GM18511 (cell line): ENCODE data around the gene NPR3.

Experiments used
- ATAC-seq: cut with Tn5 transposase; IDR thresholded peaks from one replicate; pipeline ENCODE4 v1.9.1; 2021; ENCODE audit warnings: mild to moderate bottlenecking, moderate library complexity; ENCODE audit not compliant: unreplicated experiment

Gene NPR3

DNA sequence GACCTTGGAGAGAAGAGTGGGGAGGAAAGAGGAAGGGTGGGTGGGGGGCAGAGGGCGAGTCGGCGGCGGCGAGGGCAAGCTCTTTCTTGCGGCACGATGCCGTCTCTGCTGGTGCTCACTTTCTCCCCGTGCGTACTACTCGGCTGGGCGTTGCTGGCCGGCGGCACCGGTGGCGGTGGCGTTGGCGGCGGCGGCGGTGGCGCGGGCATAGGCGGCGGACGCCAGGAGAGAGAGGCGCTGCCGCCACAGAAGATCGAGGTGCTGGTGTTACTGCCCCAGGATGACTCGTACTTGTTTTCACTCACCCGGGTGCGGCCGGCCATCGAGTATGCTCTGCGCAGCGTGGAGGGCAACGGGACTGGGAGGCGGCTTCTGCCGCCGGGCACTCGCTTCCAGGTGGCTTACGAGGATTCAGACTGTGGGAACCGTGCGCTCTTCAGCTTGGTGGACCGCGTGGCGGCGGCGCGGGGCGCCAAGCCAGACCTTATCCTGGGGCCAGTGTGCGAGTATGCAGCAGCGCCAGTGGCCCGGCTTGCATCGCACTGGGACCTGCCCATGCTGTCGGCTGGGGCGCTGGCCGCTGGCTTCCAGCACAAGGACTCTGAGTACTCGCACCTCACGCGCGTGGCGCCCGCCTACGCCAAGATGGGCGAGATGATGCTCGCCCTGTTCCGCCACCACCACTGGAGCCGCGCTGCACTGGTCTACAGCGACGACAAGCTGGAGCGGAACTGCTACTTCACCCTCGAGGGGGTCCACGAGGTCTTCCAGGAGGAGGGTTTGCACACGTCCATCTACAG, 760 bp downstream of the NPR3 start:
- no peak for ATAC-seq

DNA sequence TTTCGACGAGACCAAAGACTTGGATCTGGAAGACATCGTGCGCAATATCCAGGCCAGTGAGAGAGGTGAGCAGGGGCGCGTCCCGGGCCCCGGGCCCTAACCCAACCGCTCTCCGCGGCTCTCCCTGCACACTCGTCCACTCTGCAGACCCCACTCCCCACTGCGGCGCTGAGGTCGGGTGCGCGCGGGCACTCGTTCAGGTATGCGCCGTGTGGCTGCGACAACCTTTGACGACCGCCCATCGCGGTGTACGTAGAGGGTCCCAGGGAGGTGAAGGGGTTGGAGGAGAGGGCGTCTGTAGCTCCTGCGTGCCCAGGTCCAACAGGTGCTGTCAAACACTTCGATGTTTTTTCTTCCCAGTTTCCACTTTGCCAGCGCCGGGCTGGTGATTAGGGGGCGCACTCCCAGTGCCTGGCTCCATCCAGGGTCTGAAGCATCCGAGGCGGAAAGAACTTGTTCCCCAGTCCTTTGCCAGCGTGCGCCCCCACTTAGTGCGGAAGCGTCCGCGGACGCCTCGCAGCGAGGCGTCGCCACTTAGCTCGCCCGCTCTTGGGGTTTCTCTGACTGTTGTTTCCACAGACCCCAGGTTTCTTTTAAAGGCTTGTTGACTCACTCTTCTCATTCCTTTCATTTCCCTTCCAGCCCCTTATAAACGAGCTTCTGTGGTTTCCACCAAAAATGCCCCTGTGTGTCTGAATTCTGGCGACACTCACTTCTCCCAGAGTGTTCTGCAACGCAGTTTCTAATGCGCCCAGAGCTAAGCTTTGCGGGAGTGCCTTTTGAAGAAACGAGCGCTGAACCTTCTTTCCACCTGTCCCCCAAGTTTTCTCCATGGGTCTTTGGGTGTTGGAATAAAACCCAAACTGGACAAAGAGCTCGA, 1.6 kb downstream of the NPR3 start:
- ATAC-seq = no peak

DNA sequence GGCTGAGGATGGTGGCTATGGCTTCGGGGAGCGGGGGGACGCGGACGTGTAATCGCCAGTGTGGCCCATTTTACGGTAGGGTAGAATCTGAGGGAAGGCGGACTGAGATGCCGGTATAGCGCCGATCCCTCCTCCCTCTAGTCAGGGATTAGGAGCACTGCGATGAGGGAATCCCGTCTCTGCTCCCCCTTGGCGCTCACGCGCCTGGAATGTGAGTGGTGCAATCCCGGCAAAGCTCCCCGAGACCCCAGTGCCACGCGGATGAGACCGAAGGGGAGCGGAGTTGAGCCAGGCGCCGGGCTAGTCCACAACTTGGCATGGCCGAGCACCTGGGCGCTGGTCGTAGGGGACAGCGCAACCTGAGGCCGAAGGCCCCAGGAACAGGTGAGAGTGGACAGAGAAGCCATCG, 2.2 kb downstream of the NPR3 start:
- no peak for ATAC-seq

GRCh38 chr5:32713770-32714381, 2.8 kb downstream of the NPR3 start:
- ATAC-seq = no peak

- no peak for ATAC-seq
Measured at GRCh38 chr5:32714836-32715235, 3.7 kb downstream of the NPR3 start.

- no peak for ATAC-seq
Measured at GRCh38 chr5:32720300-32720699, 9.2 kb downstream of the NPR3 start.

- no peak for ATAC-seq
Measured at GRCh38 chr5:32721626-32722025, 10.5 kb downstream of the NPR3 start.

DNA sequence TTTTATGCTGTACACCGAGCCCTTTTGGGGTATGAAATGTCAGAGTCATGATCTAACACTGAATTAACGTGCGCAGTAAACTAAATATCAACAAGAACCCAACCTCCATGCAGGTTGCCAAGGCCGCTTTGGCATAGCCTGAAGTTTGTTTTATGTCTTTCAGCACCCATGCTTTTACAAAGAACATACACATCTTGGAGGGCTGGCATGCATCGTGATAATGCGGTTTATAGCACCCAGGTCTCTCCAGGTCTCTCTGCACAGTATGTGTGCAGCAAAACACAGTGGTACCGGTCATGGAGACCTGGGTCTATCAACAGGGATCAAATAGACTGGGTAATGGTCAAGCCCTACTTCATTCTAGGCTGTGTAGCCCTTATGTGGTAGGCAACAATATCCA, 11.8 kb downstream of the NPR3 start:
- no peak for ATAC-seq

DNA sequence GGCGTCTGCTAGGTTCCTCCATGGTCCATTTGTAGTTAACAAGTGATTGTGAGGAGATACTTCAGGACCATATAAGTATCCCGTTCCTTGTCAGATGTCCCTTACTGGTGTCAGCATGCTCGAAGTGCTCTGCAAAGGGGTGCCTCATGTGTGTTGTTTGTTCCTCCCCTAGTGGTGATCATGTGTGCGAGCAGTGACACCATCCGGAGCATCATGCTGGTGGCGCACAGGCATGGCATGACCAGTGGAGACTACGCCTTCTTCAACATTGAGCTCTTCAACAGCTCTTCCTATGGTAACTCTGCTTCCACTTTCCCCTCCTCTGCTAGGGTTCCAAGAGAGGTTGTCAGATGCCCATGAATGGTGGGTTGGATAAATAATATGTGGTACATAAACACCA, 13.4 kb downstream of the NPR3 start:
- no peak for ATAC-seq

GRCh38 chr5:32726086-32726557, 15.0 kb downstream of the NPR3 start:
- ATAC-seq = no peak

DNA sequence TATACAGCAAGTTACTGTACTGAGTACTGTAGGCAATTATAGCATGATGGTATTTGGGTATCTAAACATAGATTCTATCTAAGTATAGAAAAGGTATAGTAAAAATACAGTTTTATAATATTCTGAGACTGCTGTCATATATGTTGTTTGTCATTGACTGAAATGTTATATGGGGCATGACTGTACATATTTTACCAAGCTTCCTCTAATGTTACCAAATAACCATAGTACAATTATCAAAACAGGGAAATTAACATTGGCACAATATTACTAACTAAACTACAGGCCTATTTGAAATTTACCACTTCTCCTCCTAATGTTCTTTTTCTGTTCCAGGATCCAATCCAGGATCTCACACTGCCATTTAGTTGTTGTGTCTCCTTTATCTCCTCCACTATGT, 18.5 kb downstream of the NPR3 start:
- no peak for ATAC-seq

GRCh38 chr5:32733590-32734340, 22.6 kb downstream of the NPR3 start:
- no peak for ATAC-seq

DNA sequence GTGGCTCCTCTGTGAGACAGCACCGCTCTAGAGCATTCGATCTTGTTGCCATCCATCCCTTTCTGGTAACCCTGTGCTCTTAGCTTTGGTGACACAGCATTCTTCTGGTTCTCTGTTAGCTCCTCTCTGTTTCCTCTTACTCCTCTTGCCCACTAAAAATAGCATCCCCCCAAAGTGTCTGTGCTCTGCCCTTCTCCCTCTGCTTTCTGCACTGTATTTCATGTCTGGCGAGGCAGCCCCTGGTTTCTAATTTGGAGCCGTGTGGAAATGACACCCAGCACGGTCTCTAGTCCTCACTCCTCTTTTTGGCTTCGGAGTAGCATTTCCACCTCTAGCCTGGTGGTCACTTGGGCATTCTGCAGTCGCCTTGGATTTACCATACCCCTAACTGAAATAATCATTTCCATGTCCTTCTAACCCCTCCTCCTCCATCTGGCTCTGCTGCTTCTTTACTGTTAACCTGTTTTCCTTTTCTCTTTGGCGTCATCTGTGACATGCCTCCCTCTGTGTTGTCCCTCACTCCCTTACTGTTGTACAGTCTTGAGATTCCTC, 23.8 kb downstream of the NPR3 start:
- no peak for ATAC-seq

GRCh38 chr5:32735512-32735911, 24.4 kb downstream of the NPR3 start:
- ATAC-seq = no peak

- no peak for ATAC-seq
Measured at GRCh38 chr5:32736842-32737241, 25.7 kb downstream of the NPR3 start.

DNA sequence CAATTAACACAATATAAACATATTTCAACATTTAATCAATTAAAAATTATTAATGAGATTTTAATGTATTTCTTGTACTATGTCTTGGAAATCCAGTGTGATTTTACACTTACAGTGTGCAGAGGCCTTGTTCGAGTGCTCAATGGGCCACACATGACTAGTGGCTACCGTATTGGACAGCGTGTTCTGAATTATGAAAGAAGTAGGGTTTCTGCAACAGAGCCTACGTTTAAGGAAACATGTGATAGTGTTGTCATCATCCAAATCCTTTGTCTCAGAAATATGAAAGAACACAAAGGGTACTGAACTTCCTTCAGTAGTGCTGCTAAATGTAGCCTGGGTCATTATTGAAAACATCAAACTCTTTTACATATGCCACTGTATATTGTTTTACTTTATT, 29.5 kb downstream of the NPR3 start:
- ATAC-seq = no peak

- no peak for ATAC-seq
Measured at GRCh38 chr5:32745317-32745716, 34.2 kb downstream of the NPR3 start.

- no peak for ATAC-seq
Measured at GRCh38 chr5:32752411-32752810, 41.3 kb downstream of the NPR3 start.

DNA sequence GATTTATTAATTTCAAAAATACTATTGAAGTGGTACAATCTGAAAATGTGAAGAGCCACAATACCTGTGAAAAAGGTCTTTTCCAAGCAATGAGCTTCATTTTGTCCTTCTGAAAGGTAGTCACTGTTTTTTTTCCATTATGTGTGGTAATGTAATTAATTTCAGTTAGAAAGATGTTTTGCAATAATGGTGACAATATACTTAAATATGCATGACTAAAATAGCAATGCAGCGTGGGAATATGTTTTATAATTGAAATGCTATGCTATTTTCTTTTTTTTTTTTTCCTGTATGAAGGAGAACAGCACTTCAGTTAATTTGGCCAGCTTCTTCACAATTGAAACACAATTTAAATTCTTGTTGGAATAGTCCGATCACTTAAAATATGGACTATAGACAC, 41.9 kb downstream of the NPR3 start:
- ATAC-seq = no peak

GRCh38 chr5:32753765-32754164, 42.6 kb downstream of the NPR3 start:
- no peak for ATAC-seq

- ATAC-seq = no peak
Measured at GRCh38 chr5:32754284-32754683, 43.2 kb downstream of the NPR3 start.
